Superior temporal gyrus (tissue), 1 donor: Measurements from ENCODE around the gene SRP68.

Source experiments
- DNase-seq: peaks from one replicate; pipeline ENCODE4 v3.0.0-alpha.2; 2016; ENCODE audit errors: extremely low spot score

The SRP68 gene

DNA sequence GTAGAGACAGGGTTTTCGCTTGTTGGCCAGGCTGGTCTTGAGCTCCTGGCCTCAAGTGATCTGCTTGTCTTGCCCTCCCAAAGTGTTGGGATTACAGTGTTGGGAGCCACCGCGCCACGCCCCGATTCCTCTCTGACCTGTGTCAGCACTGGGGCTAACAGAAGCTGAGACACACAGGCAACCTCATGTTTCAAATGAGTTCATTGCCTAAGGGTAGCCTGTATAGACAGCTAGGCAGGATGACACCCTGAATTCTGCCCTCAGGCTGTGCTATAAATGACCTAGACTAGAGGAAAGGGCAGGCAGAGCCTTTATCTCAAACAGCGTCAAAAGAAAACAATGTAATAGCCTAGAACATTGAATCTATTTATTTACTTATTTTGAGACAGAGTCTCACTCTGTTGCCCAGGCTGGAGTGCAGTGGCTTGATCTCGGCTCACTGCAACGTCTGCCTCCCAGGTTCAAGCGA is 74.0 kb downstream of the SRP68 start:
- no peak for DNase-seq

DNA sequence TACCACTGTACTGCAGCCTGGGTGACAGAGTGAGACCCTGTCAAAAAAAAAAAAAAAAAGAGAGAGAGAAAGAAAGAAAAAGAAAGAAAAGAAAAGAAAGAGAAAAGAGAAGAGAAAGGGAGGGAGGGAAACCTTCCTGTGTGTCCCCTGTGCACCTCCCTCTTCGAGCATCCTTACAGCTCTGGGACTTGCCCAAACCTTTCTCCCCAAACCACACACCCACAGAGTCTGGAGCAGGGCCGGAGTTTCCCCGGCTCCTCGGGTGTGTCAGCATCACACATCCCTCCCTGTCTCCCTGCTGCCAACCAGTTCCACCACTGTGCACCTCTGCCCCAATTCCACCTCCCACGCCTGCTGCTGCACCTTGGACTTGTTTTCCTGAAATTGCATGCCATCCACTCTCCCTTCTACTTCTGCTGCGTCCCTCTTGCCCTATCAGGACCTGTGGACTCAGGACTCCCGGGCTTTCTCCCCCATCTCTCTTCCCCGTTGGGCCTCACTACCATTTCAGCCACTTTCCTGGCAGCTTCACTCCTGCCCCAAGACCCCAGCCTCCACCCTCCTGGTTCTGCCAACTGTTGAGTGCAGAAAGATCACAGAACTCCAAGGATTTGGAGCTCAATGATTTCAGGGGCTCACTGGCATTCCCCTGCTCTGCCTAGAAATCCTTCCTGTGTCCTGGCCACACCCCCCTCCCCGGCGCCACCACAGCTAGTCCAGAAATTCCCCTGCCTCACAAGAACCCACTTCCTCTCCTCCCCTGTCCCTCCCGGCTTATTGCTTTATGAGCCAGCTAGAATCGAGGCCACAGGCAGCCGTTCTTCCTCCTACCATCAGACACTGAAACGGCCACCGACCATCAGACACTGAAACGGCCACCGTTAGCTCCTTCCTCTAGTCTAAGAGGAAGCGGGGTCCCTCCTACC is 75.4 kb downstream of the SRP68 start:
- DNase-seq, result no peak

DNA sequence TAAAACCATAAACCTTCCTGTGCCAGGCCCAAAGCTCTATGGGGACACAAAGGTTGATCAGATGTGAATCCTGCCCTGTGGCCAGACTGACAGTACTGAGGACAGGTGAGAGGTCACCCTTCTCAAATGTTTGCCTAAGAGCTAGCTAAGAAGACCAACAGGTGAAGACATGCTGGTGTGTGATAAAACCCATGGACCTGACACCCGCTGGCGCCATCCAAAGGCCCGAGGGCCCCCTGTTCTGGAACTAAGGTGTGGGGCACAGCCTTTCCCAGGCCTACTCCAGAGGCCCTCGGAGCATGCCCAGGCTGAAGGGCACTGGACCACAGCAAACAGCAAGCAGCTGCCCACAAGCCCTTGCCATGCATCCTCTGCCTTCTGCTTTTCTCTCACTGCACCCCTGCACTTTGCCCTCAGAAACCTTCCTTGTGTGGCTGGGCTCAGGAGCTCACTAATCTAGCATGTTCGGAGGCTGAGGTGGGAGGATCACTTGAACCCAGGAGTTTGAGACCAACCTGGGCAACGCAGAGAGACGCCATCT is 76.9 kb downstream of the SRP68 start:
- DNase-seq, result no peak

DNA sequence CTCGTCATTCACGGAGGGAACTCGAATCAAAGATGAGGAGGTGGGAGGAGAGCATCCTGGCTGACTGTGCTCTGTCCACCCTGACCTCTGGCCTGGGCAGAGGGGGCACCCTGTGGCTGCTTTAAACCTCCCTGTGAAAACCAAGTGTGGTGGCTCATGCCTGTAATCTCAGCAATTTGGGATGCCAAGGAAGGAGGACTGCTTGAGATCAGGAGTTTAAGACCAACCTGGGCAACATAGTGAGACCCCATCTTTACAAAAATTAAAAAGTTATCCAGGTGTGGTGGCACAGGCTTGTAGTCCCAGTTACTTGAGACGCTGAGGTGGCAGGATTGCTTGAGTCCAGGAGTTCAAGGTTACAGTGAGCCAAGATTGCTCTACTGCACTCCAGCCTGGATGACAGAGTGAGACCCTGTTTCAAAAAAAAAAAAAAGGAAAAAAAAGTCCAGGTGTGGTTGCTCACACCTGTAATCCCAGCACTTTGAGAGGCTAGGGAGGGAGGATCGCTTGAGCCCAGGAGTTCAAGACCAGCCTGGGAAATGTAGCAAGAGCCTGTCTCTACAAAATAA is 77.4 kb downstream of the SRP68 start:
- DNase-seq, result no peak

GRCh38 chr17:75991396-75991795 is 80.9 kb downstream of the SRP68 start:
- DNase-seq, result no peak
